Measurements from ENCODE around the gene B3GNT7. TPM values are rescaled to one million over a fixed set of nuclear protein-coding genes. Genes with fewer than 3 reads are reported as not detected.
"Not testable (repeated sequence)": the region's sequence is repeated elsewhere in the genome, so short reads cannot be mapped to it uniquely, and the experiment has no call there.

Gene B3GNT7
- total and polyA plus RNA-seq, 2 of the 4 experiments (the other 2 are of a cell fraction): under 0.01 to 0.03 TPM

DNA sequence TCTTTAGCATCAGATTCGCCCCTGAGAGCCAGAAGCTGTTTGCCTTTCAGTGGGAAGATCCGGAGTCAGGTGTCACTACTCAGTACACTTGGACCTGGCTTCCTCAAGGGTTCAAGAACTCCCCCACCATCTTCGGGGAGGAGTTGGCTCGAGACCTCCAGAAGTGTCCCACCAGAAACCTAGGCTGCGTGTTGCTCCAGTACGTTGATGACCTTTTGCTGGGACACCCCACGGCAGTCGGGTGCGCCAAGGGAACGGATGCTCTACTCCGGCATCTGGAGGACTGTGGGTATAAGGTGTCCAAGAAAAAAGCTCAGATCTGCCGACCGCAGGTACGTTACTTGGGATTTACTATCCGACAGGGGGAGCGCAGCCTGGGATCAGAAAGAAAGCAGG lies 8.7 kb downstream of the B3GNT7 start:
- H3K4me3 ChIP-seq (ENCODE audit: insufficient read depth, low read depth, low read length); H2BK20ac ChIP-seq (ENCODE audit: low read depth, low read length); H3K9ac ChIP-seq (ENCODE audit: low read depth, low read length); H3K79me1 ChIP-seq (ENCODE audit: low read depth in 1 of 2, low read length in 2 of 2); H3K9me3 ChIP-seq (ENCODE audit: control insufficient read depth, insufficient read depth, low read length); CTCF ChIA-PET; H2BK15ac ChIP-seq (ENCODE audit: low read depth, low read length); dilution Hi-C loops (cut with HindIII; ENCODE audit: low sequenced_read_pairs, unreplicated experiment); H3K56ac ChIP-seq (ENCODE audit: extremely low read depth, insufficient read depth, low read length); H3K4me2 ChIP-seq (ENCODE audit: low read depth, low read length); H4K5ac ChIP-seq (ENCODE audit: low read depth, low read length); POLR2A ChIA-PET (ENCODE audit: unreplicated experiment); H2AK9ac ChIP-seq (replicated peaks; ENCODE audit: low read depth, low read length, poor library complexity); H3K18ac ChIP-seq (ENCODE audit: low read depth, low read length); intact Hi-C loops (cut with micrococcal nuclease); BruUV-seq (replicated peaks); H4K91ac ChIP-seq (ENCODE audit: insufficient read depth, low read depth, low read length); H4K20me1 ChIP-seq (ENCODE audit: insufficient read depth, low read length); H3K23ac ChIP-seq (ENCODE audit: low read depth, low read length); H3K14ac ChIP-seq (replicated peaks; ENCODE audit: low read depth, low read length); H3K4ac ChIP-seq (ENCODE audit: low read depth, low read length); H2AK5ac ChIP-seq (ENCODE audit: low read depth, low read length); H2BK5ac ChIP-seq (ENCODE audit: low read depth, low read length, poor library complexity, severe bottlenecking); H2AFZ ChIP-seq (replicated peaks; ENCODE audit: low read length, poor library complexity); H2BK120ac ChIP-seq (ENCODE audit: low read depth, low read length); H3K27ac ChIP-seq (ENCODE audit: insufficient read depth, low read length); H3K9me1 ChIP-seq (ENCODE audit: insufficient read depth, low read length); in situ Hi-C loops (cut with MboI; ENCODE audit: low sequenced_read_pairs); H3K27me3 ChIP-seq (ENCODE audit: control insufficient read depth, insufficient read depth, low read length); H3K36me3 ChIP-seq (ENCODE audit: control insufficient read depth, insufficient read depth, low read length); ATAC-seq (ENCODE audit: low read depth); H4K8ac ChIP-seq (ENCODE audit: low read depth in 2 of 2, low read length in 2 of 2); DNase-seq: not testable (repeated sequence)
- peaks cover 12% of the 10 kb centered on the region for H3K4me1 ChIP-seq (ENCODE audit: control insufficient read depth, insufficient read depth, low read length)
- WGBS, 2 experiments (ENCODE audit: extremely low coverage in 2 of 2, insufficient read length in 1 of 2): 95% methylated on average over 13 of the region's 16 CpGs; no CpG with 5 or more reads in 1 of the 2 experiments

All from IMR-90 (cell line).